Measurements from ENCODE around the gene CRYL1. TPM values are rescaled to one million over a fixed set of nuclear protein-coding genes. Genes with fewer than 3 reads are reported as not detected.

The CRYL1 gene
- total RNA-seq, 1 experiment from 2014 or later, result 13.4 TPM

- DNase-seq (ENCODE audit: low read depth, low spot score) (no peak), ATAC-seq (no peak)
- no TSS peak for BruUV-seq (replicated peaks)
- no peaks in the 10 kb centered on the region for H3K9me3 ChIP-seq (ENCODE audit: control insufficient read depth, insufficient read depth, low read depth, low read length)
- no peak overlapping the region for H3K4me3 ChIP-seq (ENCODE audit: low read depth in 2 of 2, low read length in 2 of 2)
- H3K36me3 ChIP-seq (ENCODE audit: control insufficient read depth, insufficient read depth, low read length), result no peaks in the 10 kb centered on the region
- ChIA-PET POLR2A (no interaction called here), CTCF (no interaction called here)
- peak overlapping the region; percentile 12; the same call in 1 of the 2 replicates for H3K27ac ChIP-seq (ENCODE audit: low read length)
- H3K4me1 ChIP-seq (ENCODE audit: control insufficient read depth, insufficient read depth, low read length), result peaks cover 15% of the 10 kb centered on the region
- intact Hi-C loops (cut with micrococcal nuclease; ENCODE audit: unreplicated experiment) (no loop called here), in situ Hi-C loops (cut with HindIII; ENCODE audit: low pct_unique_long_range_greater_than_20kb, low sequenced_read_pairs) (no loop called here)
- TF ChIP-seq TCF7L2 (IDR thresholded peaks at IDR 0.05; ENCODE audit: low read depth, low read length) (no peak), REST (IDR thresholded peaks at IDR 0.05; ENCODE audit: insufficient read depth in 1 of 2, low read depth in 2 of 2, low read length in 1 of 2) (no peak), POLR2AphosphoS5 (IDR thresholded peaks at IDR 0.05; ENCODE audit: low read depth, low read length) (no peak)
- H3K27me3 ChIP-seq (ENCODE audit: control insufficient read depth, insufficient read depth, low read length), result no peaks in the 10 kb centered on the region
These were observed 86.9 kb downstream of the CRYL1 start for GRCh38 chr13:20438801-20439200.

- no peaks in the 10 kb centered on the region for H3K27me3 ChIP-seq (ENCODE audit: control insufficient read depth, insufficient read depth, low read length)
- TF ChIP-seq TCF7L2 (IDR thresholded peaks at IDR 0.05; ENCODE audit: low read depth, low read length) (no peak), POLR2AphosphoS5 (IDR thresholded peaks at IDR 0.05; ENCODE audit: low read depth, low read length) (no peak), REST (IDR thresholded peaks at IDR 0.05; ENCODE audit: insufficient read depth in 1 of 2, low read depth in 2 of 2, low read length in 1 of 2) (no peak), SIN3A (IDR thresholded peaks at IDR 0.05; ENCODE audit: borderline replicate concordance, insufficient read depth, low read depth, low read length) (no peak), CTCF (IDR thresholded peaks at IDR 0.05) (no peak)
- DNase-seq (ENCODE audit: low read depth, low spot score), result no peak
- no peaks in the 10 kb centered on the region for H3K9me3 ChIP-seq (ENCODE audit: control insufficient read depth, insufficient read depth, low read depth, low read length)
- no peak overlapping the region for H3K27ac ChIP-seq (ENCODE audit: low read length)
- H3K36me3 ChIP-seq (ENCODE audit: control insufficient read depth, insufficient read depth, low read length), result no peaks in the 10 kb centered on the region
- in situ Hi-C loops (cut with HindIII; ENCODE audit: low pct_unique_long_range_greater_than_20kb, low sequenced_read_pairs) (no loop called here), intact Hi-C loops (cut with micrococcal nuclease; ENCODE audit: unreplicated experiment) (no loop called here)
- H3K4me3 ChIP-seq (ENCODE audit: low read depth in 2 of 2, low read length in 2 of 2), result no peak overlapping the region
- no TSS peak for BruUV-seq (replicated peaks)
- ChIA-PET CTCF (interaction anchor here (0.8 kb wide), 1 partner anchor 239 kb away, joined by 4 read pairs; no protein-coding TSS in a partner anchor), POLR2A (no interaction called here)
- no peak for ATAC-seq
- peaks cover 5% of the 10 kb centered on the region for H3K4me1 ChIP-seq (ENCODE audit: control insufficient read depth, insufficient read depth, low read length)
These were observed 89.2 kb downstream of the CRYL1 start for GRCh38 chr13:20436505-20436904.

Measured in Panc1 (cell line).